Prostate gland (tissue), 2 donors: Measurements from ENCODE around the gene SV2C. TPM values are rescaled to one million over a fixed set of nuclear protein-coding genes. Genes with fewer than 3 reads are reported as not detected.
"Not testable (repeated sequence)": the region's sequence is repeated elsewhere in the genome, so short reads cannot be mapped to it uniquely, and the experiment has no call there.

Source experiments
- DNase-seq: peaks from one replicate; pipeline ENCODE4 v3.0.0-alpha.2; 2019; ENCODE audit warnings: low spot score
- H3K27ac ChIP-seq, 2 donors: fragments of 200-600 bp; sonication (generic); 2 replicates each; pipeline ENCODE4 v1.5.1; 2017 to 2019
- H3K27me3 ChIP-seq: fragments of 200-600 bp; sonication (generic); replicated peaks from 2 replicates; pipeline ENCODE4 v1.5.1; 2019; ENCODE audit not compliant: insufficient read depth
- H3K36me3 ChIP-seq, 2 donors: fragments of 200-600 bp; sonication (generic); 1 replicate in 1 of 2; 2 replicates in 1 of 2; pipeline versions ENCODE4 v1.5.1 to v1.8.1; 2017 to 2019
- H3K4me1 ChIP-seq: fragments of 200-600 bp; sonication (generic); replicated peaks from 2 replicates; pipeline ENCODE4 v1.5.1; 2019
- H3K4me3 ChIP-seq, 2 donors: fragments of 200-600 bp; sonication (generic); 2 replicates each; pipeline ENCODE4 v1.5.1; 2017 to 2019
- H3K9me3 ChIP-seq: fragments of 200-600 bp; sonication (generic); 2 replicates; pipeline ENCODE4 v1.5.1; 2017
- POLR2A ChIP-seq: fragments of 450-650 bp; IDR thresholded peaks from one replicate; pipeline ENCODE4 v1.6.1; 2016; ENCODE audit warnings: antibody characterized with exemption, mild to moderate bottlenecking
- POLR2AphosphoS5 ChIP-seq: sonication (generic); formaldehyde crosslinking; IDR thresholded peaks from one replicate; pipeline ENCODE4 v1.6.1; 2017; ENCODE audit warnings: antibody characterized with exemption
- WGBS: methylation state at CpG from one replicate; pipeline ENCODE4 v1.1.5; 2018; 5-methylcytosine and 5-hydroxymethylcytosine counted together
- intact Hi-C: fragments of 100-400 bp; cut with DNase I; formaldehyde crosslinking; loops from one replicate; pipeline ENCODE4 v1.14.2; 2022
- total RNA-seq, 2 donors: library from RNA; depleted of rRNA; stranded (reverse); fragments of >200 nt; gene quantifications; one replicate each; pipeline ENCODE4 v1.1.0, GENCODE V29; 2016
- TF ChIP-seq, protein P1 (sequence below), 4 experiments: fragments of 200-600 bp in 2 of 4; fragments of 450-650 bp in 2 of 4; sonication (generic) in 2 of 4; IDR thresholded peaks; 1 replicate in 3 of 4; 2 replicates in 1 of 4; pipeline ENCODE4 v1.5.1; 2016 to 2019; ENCODE audit warnings: antibody characterized with exemption in 4 of 4, mild to moderate bottlenecking in 2 of 4, moderate library complexity in 2 of 4

The SV2C gene
- total RNA-seq, 2 donors from 2014 or later: 0.28 to 0.96 TPM

DNA sequence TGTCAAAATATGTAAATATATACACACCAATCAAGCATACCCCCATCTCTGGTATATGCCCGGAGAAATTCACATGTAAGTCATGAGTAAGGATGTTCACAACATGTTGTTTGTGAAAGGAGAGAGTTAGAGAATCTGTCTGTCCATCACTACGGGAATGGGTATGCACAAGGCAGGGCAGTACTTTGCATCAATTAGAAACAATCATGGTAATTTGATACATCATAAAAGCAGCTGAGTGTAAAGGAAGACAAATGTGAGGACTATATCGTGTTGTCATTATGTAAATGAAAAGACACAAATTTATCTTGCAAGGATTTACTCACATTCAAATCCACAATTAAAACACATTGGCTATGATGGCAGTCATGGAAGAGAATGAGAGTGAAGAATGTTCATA is 146.7 kb downstream of the SV2C start:
- 68% methylated on average over 3 of the region's 3 CpGs for WGBS
- TF ChIP-seq, protein P1, sequence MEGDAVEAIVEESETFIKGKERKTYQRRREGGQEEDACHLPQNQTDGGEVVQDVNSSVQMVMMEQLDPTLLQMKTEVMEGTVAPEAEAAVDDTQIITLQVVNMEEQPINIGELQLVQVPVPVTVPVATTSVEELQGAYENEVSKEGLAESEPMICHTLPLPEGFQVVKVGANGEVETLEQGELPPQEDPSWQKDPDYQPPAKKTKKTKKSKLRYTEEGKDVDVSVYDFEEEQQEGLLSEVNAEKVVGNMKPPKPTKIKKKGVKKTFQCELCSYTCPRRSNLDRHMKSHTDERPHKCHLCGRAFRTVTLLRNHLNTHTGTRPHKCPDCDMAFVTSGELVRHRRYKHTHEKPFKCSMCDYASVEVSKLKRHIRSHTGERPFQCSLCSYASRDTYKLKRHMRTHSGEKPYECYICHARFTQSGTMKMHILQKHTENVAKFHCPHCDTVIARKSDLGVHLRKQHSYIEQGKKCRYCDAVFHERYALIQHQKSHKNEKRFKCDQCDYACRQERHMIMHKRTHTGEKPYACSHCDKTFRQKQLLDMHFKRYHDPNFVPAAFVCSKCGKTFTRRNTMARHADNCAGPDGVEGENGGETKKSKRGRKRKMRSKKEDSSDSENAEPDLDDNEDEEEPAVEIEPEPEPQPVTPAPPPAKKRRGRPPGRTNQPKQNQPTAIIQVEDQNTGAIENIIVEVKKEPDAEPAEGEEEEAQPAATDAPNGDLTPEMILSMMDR (IDR thresholded peaks at IDR 0.05): no peak
- TF ChIP-seq POLR2AphosphoS5 (no peak), POLR2A (no peak)
- no peak overlapping the region for H3K4me3 ChIP-seq
- DNase-seq: no peak
- H3K9me3 ChIP-seq: no peaks in the 10 kb centered on the region
- H3K4me1 ChIP-seq: no peaks in the 10 kb centered on the region
- H3K36me3 ChIP-seq: no peaks in the 10 kb centered on the region
- H3K27me3 ChIP-seq: no peaks in the 10 kb centered on the region
- no peak overlapping the region for H3K27ac ChIP-seq
- intact Hi-C loops: no loop called here

DNA sequence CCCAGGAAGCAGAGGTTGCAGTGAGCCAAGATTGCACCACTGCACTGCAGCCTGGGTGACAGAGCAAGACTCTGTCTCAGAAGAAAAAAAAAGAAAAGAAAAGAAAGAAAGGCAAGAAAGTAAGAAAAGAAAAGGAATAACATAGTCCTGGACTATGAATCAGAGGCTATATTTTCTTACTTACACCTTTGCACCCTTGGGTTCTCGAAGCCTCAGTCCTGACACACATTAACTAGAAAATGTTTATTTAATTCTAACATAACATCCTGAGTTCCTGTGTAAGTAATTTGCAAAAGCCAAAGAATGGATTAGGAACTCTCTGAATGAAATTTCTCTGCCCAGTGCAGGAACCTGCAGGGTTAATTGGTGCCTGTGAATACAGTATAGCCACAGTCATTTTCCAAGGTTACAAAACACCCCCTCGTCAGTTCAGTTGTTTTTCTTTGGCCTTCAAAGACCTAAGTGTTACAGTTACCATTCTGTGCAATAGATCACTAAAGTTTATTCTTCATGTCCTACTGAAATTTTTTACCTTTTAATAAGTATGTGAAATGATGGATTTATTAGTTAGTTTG is 147.6 kb downstream of the SV2C start:
- H3K4me1 ChIP-seq: no peaks in the 10 kb centered on the region
- no peak for DNase-seq
- WGBS: 45% methylated on average over 2 of the region's 2 CpGs
- no peaks in the 10 kb centered on the region for H3K9me3 ChIP-seq
- no peak overlapping the region for H3K4me3 ChIP-seq
- intact Hi-C loops: no loop called here
- no peaks in the 10 kb centered on the region for H3K27me3 ChIP-seq
- no peaks in the 10 kb centered on the region for H3K36me3 ChIP-seq
- TF ChIP-seq POLR2A: no peak
- no peak for TF ChIP-seq POLR2AphosphoS5
- TF ChIP-seq, protein P1 (IDR thresholded peaks at IDR 0.05): no peak
- H3K27ac ChIP-seq: no peak overlapping the region

DNA sequence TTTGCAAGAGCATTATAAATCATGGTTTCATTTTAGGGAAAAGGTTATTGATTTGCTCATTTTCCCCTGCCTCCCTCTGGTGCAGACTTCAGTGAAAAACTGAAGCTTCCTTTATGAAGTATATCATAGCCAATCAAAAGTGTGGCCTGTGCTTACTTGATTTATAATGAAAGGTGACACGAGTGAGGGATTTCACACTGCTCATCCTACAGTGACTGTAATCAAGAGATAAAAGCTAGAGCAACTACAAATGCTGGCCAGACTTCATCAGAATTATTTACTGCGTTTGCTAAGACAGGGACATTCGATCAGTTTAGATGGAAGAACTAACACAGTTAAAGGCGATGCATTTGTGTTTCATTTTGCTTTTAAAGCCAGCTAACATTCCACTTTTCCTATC is 151.5 kb downstream of the SV2C start:
- Histone ChIP-seq H3K9me3 (no peaks in the 10 kb centered on the region), H3K36me3 (no peaks in the 10 kb centered on the region), H3K27me3 (no peaks in the 10 kb centered on the region), H3K4me1 (no peaks in the 10 kb centered on the region), H3K27ac (no peak overlapping the region), H3K4me3 (no peak overlapping the region)
- intact Hi-C loops: no loop called here
- WGBS: 27% methylated on average over 4 of the region's 4 CpGs
- no peak for DNase-seq
- TF ChIP-seq POLR2A (no peak), POLR2AphosphoS5 (no peak)
- TF ChIP-seq, protein P1 (IDR thresholded peaks at IDR 0.05): no peak

DNA sequence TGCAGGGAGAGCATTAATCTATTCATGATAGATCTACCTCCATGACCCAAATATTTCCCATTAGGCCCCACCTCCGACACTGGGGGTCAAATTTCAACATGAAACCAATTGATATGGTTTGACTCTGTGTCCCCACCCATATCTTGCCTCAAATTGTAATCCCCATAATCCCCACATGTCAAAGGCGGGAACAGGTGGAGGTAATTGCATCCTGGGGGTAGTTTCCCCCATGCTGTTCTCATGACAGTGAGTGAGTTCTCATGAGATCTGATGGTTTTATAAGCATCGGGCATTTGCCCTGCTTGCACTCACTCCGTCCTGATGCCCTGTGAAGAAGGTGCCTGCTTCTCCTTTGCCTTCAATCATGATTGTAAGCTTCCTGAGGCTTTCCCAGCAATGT is 153.5 kb downstream of the SV2C start:
- H3K9me3 ChIP-seq: no peaks in the 10 kb centered on the region
- no peak overlapping the region for H3K4me3 ChIP-seq
- no peaks in the 10 kb centered on the region for H3K4me1 ChIP-seq
- WGBS: 89% methylated on average over 4 of the region's 4 CpGs
- H3K36me3 ChIP-seq: no peaks in the 10 kb centered on the region
- no peaks in the 10 kb centered on the region for H3K27me3 ChIP-seq
- no peak for DNase-seq
- no peak for TF ChIP-seq POLR2AphosphoS5
- no peak for TF ChIP-seq POLR2A
- TF ChIP-seq, protein P1 (IDR thresholded peaks at IDR 0.05): no peak
- H3K27ac ChIP-seq: no peak overlapping the region
- intact Hi-C loops: no loop called here

DNA sequence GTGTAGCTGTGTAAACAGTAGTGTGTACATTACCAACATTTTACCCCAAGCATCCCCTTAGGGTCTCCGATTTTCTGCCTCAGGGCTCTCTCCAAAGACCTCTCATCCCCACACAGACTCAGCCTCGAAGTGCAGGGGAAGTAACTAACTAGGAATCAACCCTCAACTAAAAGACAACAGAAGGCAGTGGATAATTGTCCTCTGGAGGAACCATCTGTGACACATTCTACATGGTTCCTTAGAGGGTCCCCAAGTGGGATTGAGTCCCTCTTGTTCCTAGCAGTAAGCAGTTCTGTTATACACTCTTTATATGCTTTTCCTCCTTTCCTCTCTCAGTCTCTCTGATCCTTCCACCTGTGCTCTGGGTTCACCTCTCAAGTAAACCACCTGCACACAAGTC is 157.2 kb downstream of the SV2C start:
- TF ChIP-seq, protein P1 (IDR thresholded peaks at IDR 0.05): no peak
- TF ChIP-seq POLR2AphosphoS5 (no peak), POLR2A (no peak)
- no peaks in the 10 kb centered on the region for H3K36me3 ChIP-seq
- no peak for DNase-seq
- H3K4me3 ChIP-seq: no peak overlapping the region
- no peaks in the 10 kb centered on the region for H3K9me3 ChIP-seq
- WGBS: 53% methylated on average over 2 of the region's 2 CpGs
- H3K27ac ChIP-seq: no peak overlapping the region
- intact Hi-C loops: no loop called here
- H3K27me3 ChIP-seq: no peaks in the 10 kb centered on the region
- H3K4me1 ChIP-seq: no peaks in the 10 kb centered on the region

DNA sequence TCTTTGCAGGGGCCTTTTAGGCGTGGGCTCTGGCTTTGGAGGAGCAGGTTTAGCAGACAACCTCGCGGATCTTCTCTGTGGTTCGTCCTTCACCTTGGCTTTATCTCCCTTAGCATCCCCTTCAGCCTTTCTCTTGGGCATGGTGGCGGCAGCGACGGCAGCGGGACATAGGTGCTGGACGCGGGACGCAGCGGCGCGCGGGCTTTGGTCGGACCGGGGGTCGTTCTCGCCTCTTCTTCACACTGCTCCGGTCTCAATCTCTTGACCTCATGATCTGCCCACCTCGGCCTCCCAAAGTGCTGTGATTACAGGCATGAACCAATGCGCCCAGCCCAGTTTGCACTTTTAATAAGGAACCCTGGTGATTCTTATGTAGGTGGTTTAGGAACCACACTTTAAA is 159.0 kb downstream of the SV2C start:
- 95% methylated on average over 22 of the region's 22 CpGs for WGBS
- DNase-seq, H3K36me3 ChIP-seq, H3K4me3 ChIP-seq, intact Hi-C loops, H3K4me1 ChIP-seq, H3K9me3 ChIP-seq, H3K27me3 ChIP-seq, H3K27ac ChIP-seq: not testable (repeated sequence)
